Choroid plexus epithelial cell (primary cell): ENCODE data around the gene SNRPA.

ENCODE experiments used
- DNase-seq: peaks from one replicate; pipeline ENCODE4 v3.0.0-alpha.2; 2010; ENCODE audit warnings: low read depth
- H3K4me3 ChIP-seq: 2 replicates; pipeline ENCODE4 v1.5.1; 2011; ENCODE audit warnings: low read depth, mild to moderate bottlenecking, control low read depth, low read length, moderate library complexity
- CTCF ChIP-seq: conservative IDR thresholded peaks from 2 replicates; pipeline ENCODE4 v1.5.1; 2011; ENCODE audit warnings: low read depth, mild to moderate bottlenecking, control low read depth, inconsistent platforms, low read length, moderate library complexity

SNRPA gene

GRCh38 chr19:40735013-40735771, 15.8 kb upstream of the SNRPA start:
- DNase-seq, result no peak
- no peak overlapping the region for H3K4me3 ChIP-seq
- no peak for TF ChIP-seq CTCF

- DNase-seq, result no peak
- no peak overlapping the region for H3K4me3 ChIP-seq
- TF ChIP-seq CTCF, result no peak
Observed at GRCh38 chr19:40736661-40737060, 14.3 kb upstream of the SNRPA start.

GRCh38 chr19:40737102-40737644, 13.8 kb upstream of the SNRPA start:
- TF ChIP-seq CTCF, result no peak
- no peak overlapping the region for H3K4me3 ChIP-seq
- no peak for DNase-seq

- DNase-seq, result no peak
- no peak for TF ChIP-seq CTCF
- H3K4me3 ChIP-seq, result no peak overlapping the region
Observed at GRCh38 chr19:40739030-40739839, 11.8 kb upstream of the SNRPA start.

GRCh38 chr19:40739871-40740703, 10.9 kb upstream of the SNRPA start:
- DNase-seq, result no peak
- no peak overlapping the region for H3K4me3 ChIP-seq
- TF ChIP-seq CTCF, result no peak

GRCh38 chr19:40740747-40741146, 10.3 kb upstream of the SNRPA start:
- TF ChIP-seq CTCF, result no peak
- DNase-seq, result no peak
- H3K4me3 ChIP-seq, result no peak overlapping the region
